Activated T-helper 1 cell treated with Interleukin-2 at 50 U/mL for 16 hours (primary cell): ENCODE results near the gene ITGA1.
"Not testable (repeated sequence)": the region's sequence is repeated elsewhere in the genome, so short reads cannot be mapped to it uniquely, and the experiment has no call there.

Source experiments
- DNase-seq: peaks from one replicate; pipeline ENCODE4 v3.0.0-alpha.2; 2020; ENCODE audit warnings: low read depth

ITGA1 gene

GRCh38 chr5:52831786-52832511 is 44.2 kb downstream of the ITGA1 start:
- no peak for DNase-seq

- DNase-seq, result no peak
Observed at GRCh38 chr5:52834320-52834719, 46.6 kb downstream of the ITGA1 start.

GRCh38 chr5:52837068-52837467 is 49.4 kb downstream of the ITGA1 start:
- no peak for DNase-seq

GRCh38 chr5:52837591-52838001 is 49.9 kb downstream of the ITGA1 start:
- no peak for DNase-seq

- no peak for DNase-seq
Observed at GRCh38 chr5:52838326-52839015, 50.8 kb downstream of the ITGA1 start.

GRCh38 chr5:52839285-52839684 is 51.6 kb downstream of the ITGA1 start:
- no peak for DNase-seq

GRCh38 chr5:52840277-52841050 is 52.7 kb downstream of the ITGA1 start:
- no peak for DNase-seq

- DNase-seq, result no peak
Observed at GRCh38 chr5:52841114-52841513, 53.4 kb downstream of the ITGA1 start.

GRCh38 chr5:52842111-52842510 is 54.4 kb downstream of the ITGA1 start:
- DNase-seq, result no peak

GRCh38 chr5:52844885-52845284 is 57.2 kb downstream of the ITGA1 start:
- no peak for DNase-seq

- DNase-seq, result no peak
Observed at GRCh38 chr5:52846182-52846842, 58.6 kb downstream of the ITGA1 start.

- DNase-seq, result not testable (repeated sequence)
Observed at GRCh38 chr5:52848688-52849087, 61.0 kb downstream of the ITGA1 start.

GRCh38 chr5:52849544-52849943 is 61.8 kb downstream of the ITGA1 start:
- no peak for DNase-seq

GRCh38 chr5:52853650-52854049 is 65.9 kb downstream of the ITGA1 start:
- DNase-seq, result no peak

- DNase-seq, result no peak
Observed at GRCh38 chr5:52854301-52854700, 66.6 kb downstream of the ITGA1 start.

- no peak for DNase-seq
Observed at GRCh38 chr5:52854949-52855348, 67.2 kb downstream of the ITGA1 start.

- DNase-seq, result no peak
Observed at GRCh38 chr5:52856564-52856963, 68.8 kb downstream of the ITGA1 start.

- DNase-seq, result no peak
Observed at GRCh38 chr5:52859628-52860027, 71.9 kb downstream of the ITGA1 start.

- DNase-seq, result no peak
Observed at GRCh38 chr5:52861368-52861767, 73.7 kb downstream of the ITGA1 start.

- DNase-seq, result no peak
Observed at GRCh38 chr5:52863715-52864290, 76.1 kb downstream of the ITGA1 start.

GRCh38 chr5:52864371-52864770 is 76.7 kb downstream of the ITGA1 start:
- no peak for DNase-seq

GRCh38 chr5:52864884-52865283 is 77.2 kb downstream of the ITGA1 start:
- no peak for DNase-seq
